D721Med (cell line): ENCODE data around the gene EMP2.
A peak's percentile ranks its signal among the peaks of the same experiment; 100 is the strongest.
"Not testable (repeated sequence)": the region's sequence is repeated elsewhere in the genome, so short reads cannot be mapped to it uniquely, and the experiment has no call there.

Source experiments
- DNase-seq: peaks from one replicate; pipeline ENCODE4 v3.0.0; 2011; ENCODE audit warnings: low spot score; ENCODE audit not compliant: insufficient read length
- FAIRE-seq: peaks from 2 replicates; lab custom pipeline; 2011; peaks lifted over from hg19 to GRCh38; lab: Jason Lieb, UNC
- CTCF ChIP-seq: IDR thresholded peaks from 2 replicates; pipeline ENCODE4 v1.5.1; 2012; ENCODE audit warnings: mild to moderate bottlenecking, control low read depth; ENCODE audit not compliant: insufficient read depth; ENCODE audit errors: missing control alignments

Gene EMP2

DNA sequence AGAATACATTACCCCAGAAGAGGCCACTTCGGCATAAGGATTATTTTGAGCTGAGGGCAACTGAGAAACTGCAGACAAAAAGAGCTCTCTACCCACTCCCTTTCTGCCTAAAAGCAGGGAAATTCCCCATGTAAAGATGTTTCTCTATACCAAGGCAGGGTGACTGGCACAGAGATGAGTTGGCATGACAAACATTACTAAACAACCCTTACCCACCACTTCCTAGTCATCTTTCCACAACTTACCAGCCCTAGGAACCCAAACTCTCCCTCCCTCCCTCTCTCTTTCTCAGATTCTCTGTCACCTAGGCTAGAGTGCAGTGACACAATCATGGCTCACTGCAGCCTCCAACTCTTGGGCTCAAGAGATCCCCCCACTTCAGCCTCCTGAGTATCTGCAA lies 68.6 kb downstream of the EMP2 start:
- FAIRE-seq (no peak), DNase-seq (no peak)
- no peak for TF ChIP-seq CTCF

GRCh38 chr16:10510279-10510678 lies 70.1 kb downstream of the EMP2 start:
- TF ChIP-seq CTCF, result no peak
- no peak for FAIRE-seq
- no peak for DNase-seq

DNA sequence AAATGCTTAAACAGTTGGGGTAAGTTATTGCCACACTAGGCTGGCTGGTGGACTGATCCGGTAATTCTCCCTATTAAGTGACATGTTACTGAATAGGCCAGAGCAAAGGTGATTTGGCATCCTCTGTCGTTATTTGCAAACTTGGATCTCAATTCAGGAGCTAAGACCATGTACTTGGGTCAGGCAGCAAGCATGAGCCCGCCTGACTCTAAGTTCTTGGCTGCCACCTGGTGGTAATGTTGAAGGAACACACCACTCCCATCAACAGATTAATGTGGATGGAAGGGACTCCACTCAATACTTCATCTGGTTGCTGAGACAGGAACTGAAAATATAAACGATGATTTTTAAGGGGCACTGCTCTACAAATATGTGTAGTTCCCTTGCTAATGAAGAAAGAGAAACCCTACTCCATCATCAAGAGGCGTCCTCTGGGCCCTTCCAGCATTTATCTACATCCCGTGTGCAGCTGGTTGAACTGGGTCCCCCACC lies 70.8 kb downstream of the EMP2 start:
- FAIRE-seq (peak; percentile 38), DNase-seq (peak; percentile 41)

GRCh38 chr16:10505286-10505685 lies 75.1 kb downstream of the EMP2 start:
- FAIRE-seq, result not testable (repeated sequence)

More for the DNA sequence above, 70.8 kb downstream of the EMP2 start:
- TF ChIP-seq CTCF, result peak; percentile 92

GRCh38 chr16:10504404-10504885 lies 76.0 kb downstream of the EMP2 start:
- DNase-seq, result no peak
- no peak for FAIRE-seq
- TF ChIP-seq CTCF, result no peak

More at GRCh38 chr16:10505286-10505685, 75.1 kb downstream of the EMP2 start:
- DNase-seq, result not testable (repeated sequence)

- FAIRE-seq, result no peak
- no peak for DNase-seq
- TF ChIP-seq CTCF, result no peak
Measured at GRCh38 chr16:10502776-10503175, 77.6 kb downstream of the EMP2 start.

DNA sequence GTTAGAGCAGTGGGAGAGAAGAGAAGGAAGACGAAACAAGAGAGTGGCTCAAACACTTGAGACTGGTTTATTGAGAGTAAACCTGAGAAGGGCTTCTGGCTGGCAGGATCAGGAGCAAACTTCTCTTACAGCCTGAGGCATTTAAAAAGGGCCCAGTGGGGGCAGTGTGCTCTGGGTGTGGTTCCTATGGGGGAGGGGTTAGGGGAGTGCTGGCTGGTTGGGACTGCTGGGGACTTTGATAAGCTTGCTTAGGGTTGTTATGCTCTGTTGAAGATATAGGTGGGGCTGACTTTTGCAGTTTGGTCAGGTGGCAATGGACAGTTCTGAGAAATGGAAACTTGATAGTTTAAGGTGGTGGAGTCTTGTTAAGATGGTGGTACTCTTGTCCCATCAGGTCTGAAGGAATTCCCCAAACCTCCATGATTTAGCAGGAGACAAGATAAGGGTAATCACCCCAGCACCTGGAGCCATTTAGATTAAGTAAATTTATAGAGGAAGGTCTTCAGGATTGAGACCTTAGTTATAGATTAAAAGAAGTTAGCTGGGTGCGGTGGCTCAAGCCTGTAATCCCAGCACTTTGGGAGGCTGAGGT lies 79.3 kb downstream of the EMP2 start:
- no peak for DNase-seq
- FAIRE-seq, result no peak
- TF ChIP-seq CTCF, result no peak
